A549 (cell line): Measurements from ENCODE around the gene ATP13A3.

Experiments
- BHLHE40 ChIP-seq: IDR thresholded peaks from 2 replicates; pipeline ENCODE4 v1.6.1; 2012; ENCODE audit warnings: low read depth, low read length, inconsistent platforms
- CEBPB ChIP-seq, 2 experiments: fragments of >200 bp in 1 of 2; sonication (Bioruptor Twin) in 1 of 2; formaldehyde crosslinking in 1 of 2; IDR thresholded peaks; 2 replicates each; pipeline ENCODE4 v1.6.1; 2012 to 2016
- CTCF ChIP-seq: fragments of >200 bp; sonication (Bioruptor Twin); formaldehyde crosslinking; IDR thresholded peaks from 3 replicates; pipeline ENCODE4 v1.5.1; 2016
- EP300 ChIP-seq, 2 experiments: fragments of >200 bp; sonication (Bioruptor Twin); formaldehyde crosslinking; IDR thresholded peaks; 2 replicates in 1 of 2; 3 replicates in 1 of 2; pipeline ENCODE4 v1.6.1; 2016 to 2017
- FOSL2 ChIP-seq, 2 experiments: fragments of 450-650 bp in 1 of 2; fragments of >200 bp in 1 of 2; sonication (Bioruptor Twin) in 1 of 2; formaldehyde crosslinking; IDR thresholded peaks; 2 replicates each; pipeline versions ENCODE4 v1.5.0 to v1.6.1; 2016 to 2020; ENCODE audit warnings: mild to moderate bottlenecking in 1 of 2, moderate library complexity in 1 of 2
- FOXS1 ChIP-seq: fragments of 250-450 bp; sonication (Bioruptor Pico); IDR thresholded peaks from 2 replicates; pipeline ENCODE4 v1.5.0; 2020; ENCODE audit warnings: mild to moderate bottlenecking, moderate library complexity
- HDAC2 ChIP-seq: fragments of 200-600 bp; sonication (generic); IDR thresholded peaks from 2 replicates; pipeline ENCODE4 v1.6.1; 2016
- JUNB ChIP-seq: fragments of >200 bp; sonication (Bioruptor Twin); formaldehyde crosslinking; IDR thresholded peaks from 2 replicates; pipeline ENCODE4 v1.6.1; 2016
- MYC ChIP-seq: IDR thresholded peaks from 2 replicates; pipeline ENCODE4 v1.6.1; 2012; ENCODE audit warnings: mild to moderate bottlenecking, inconsistent platforms, low read length, improper control_type of control experiment, borderline replicate concordance
- PHF8 ChIP-seq: fragments of 200-600 bp; sonication (generic); IDR thresholded peaks from 2 replicates; pipeline ENCODE4 v1.6.1; 2016; ENCODE audit warnings: low read depth, mild to moderate bottlenecking, antibody characterized with exemption, moderate library complexity, borderline replicate concordance
- SREBF2 ChIP-seq: fragments of 450-650 bp; IDR thresholded peaks from 2 replicates; pipeline ENCODE4 v1.6.1; 2014; ENCODE audit warnings: mild to moderate bottlenecking, moderate library complexity
- TF ChIP-seq, protein P1 (sequence below): fragments of 450-650 bp; IDR thresholded peaks from 2 replicates; pipeline ENCODE4 v1.6.1; 2014; ENCODE audit warnings: antibody characterized with exemption
- TF ChIP-seq, protein P2 (sequence below): fragments of 250-450 bp; sonication (Bioruptor Pico); IDR thresholded peaks from 2 replicates; pipeline ENCODE4 v1.5.0; 2021; ENCODE audit warnings: mild to moderate bottlenecking, moderate library complexity, borderline replicate concordance

DNA sequence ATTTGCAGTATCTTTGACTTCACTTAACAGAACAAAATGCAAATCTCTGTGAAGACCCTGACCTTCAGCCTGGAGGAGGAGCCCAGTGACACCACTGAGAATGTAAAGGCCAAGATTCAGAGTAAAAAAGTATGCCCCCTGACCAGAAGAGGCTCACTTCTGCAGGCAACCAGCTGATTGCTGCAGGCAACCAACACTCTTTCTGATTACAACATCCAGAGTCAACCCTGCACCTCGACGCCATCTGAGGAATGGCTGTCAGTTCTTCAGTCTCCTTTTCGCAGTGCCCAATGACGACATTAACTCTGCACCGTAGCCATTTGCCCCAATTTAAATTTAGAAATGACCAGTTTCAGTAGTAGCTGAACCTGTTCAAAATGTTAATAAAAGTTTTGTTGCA is 14.9 kb downstream of the ATP13A3 start:
- TF ChIP-seq CTCF: no peak
- TF ChIP-seq BHLHE40: no peak
- no peak for TF ChIP-seq MYC
- TF ChIP-seq JUNB: no peak
- no peak for TF ChIP-seq CEBPB (IDR thresholded peaks at IDR 0.05)
- TF ChIP-seq, protein P1, sequence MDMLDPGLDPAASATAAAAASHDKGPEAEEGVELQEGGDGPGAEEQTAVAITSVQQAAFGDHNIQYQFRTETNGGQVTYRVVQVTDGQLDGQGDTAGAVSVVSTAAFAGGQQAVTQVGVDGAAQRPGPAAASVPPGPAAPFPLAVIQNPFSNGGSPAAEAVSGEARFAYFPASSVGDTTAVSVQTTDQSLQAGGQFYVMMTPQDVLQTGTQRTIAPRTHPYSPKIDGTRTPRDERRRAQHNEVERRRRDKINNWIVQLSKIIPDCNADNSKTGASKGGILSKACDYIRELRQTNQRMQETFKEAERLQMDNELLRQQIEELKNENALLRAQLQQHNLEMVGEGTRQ: no peak
- TF ChIP-seq FOXS1 (CRISPR knock-in tag): no peak
- TF ChIP-seq, protein P2, sequence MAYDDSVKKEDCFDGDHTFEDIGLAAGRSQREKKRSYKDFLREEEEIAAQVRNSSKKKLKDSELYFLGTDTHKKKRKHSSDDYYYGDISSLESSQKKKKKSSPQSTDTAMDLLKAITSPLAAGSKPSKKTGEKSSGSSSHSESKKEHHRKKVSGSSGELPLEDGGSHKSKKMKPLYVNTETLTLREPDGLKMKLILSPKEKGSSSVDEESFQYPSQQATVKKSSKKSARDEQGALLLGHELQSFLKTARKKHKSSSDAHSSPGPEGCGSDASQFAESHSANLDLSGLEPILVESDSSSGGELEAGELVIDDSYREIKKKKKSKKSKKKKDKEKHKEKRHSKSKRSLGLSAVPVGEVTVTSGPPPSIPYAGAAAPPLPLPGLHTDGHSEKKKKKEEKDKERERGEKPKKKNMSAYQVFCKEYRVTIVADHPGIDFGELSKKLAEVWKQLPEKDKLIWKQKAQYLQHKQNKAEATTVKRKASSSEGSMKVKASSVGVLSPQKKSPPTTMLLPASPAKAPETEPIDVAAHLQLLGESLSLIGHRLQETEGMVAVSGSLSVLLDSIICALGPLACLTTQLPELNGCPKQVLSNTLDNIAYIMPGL (CRISPR knock-in tag): no peak
- no peak for TF ChIP-seq FOSL2 (IDR thresholded peaks at IDR 0.05)
- TF ChIP-seq FOSL2 (CRISPR knock-in tag; IDR thresholded peaks at IDR 0.05): no peak
- TF ChIP-seq SREBF2: no peak
- no peak for TF ChIP-seq PHF8
- no peak for TF ChIP-seq HDAC2
- no peak for TF ChIP-seq EP300 (IDR thresholded peaks at IDR 0.05)
